ENCODE data around the gene MCM5.
"Not testable (repeated sequence)": the region's sequence is repeated elsewhere in the genome, so short reads cannot be mapped to it uniquely, and the experiment has no call there.

MCM5 gene

GRCh38 chr22:35470903-35471321, 71.0 kb downstream of the MCM5 start:
- DNase-seq (ENCODE audit: low read depth in 4 of 4, low spot score in 1 of 4) = no peak

GRCh38 chr22:35471566-35471965, 71.6 kb downstream of the MCM5 start:
- not testable (repeated sequence) for DNase-seq (ENCODE audit: low read depth in 4 of 4, low spot score in 1 of 4)

- no peak for DNase-seq (ENCODE audit: low read depth in 4 of 4, low spot score in 1 of 4)
Measured at GRCh38 chr22:35472488-35472887, 72.5 kb downstream of the MCM5 start.

GRCh38 chr22:35473971-35474370, 74.0 kb downstream of the MCM5 start:
- no peak for DNase-seq (ENCODE audit: low read depth in 4 of 4, low spot score in 1 of 4)

All from stimulated activated CD4-positive, alpha-beta T cell treated with anti-CD3 and anti-CD28 coated beads, Interleukin-1b, Interleukin-23, amount 100 ng/mL, for 24 hours (primary cell).